ENCODE results near the gene PTGES3L. TPM values are rescaled to one million over a fixed set of nuclear protein-coding genes. Genes with fewer than 3 reads are reported as not detected.

The PTGES3L gene
- total and polyA plus RNA-seq, 2 experiments from 2014 or later, result 2.3 to 2.5 TPM

GRCh38 chr17:42989141-42989540, 9.3 kb upstream of the PTGES3L start:
- DNase-seq (ENCODE audit: low spot score) (no peak), ATAC-seq (no peak)
- 0 out of 2 replicates have a peak, but pooled peaks cover 4% of the 10 kb centered on the region for H3F3A ChIP-seq (replicated peaks; ENCODE audit: low read depth)
- H2AFZ ChIP-seq, result no peak overlapping the region
- Mint-ChIP-seq H3K4me1 (no peaks in the 10 kb centered on the region), H3K4me3 (no peak overlapping the region), H3K9me3 (no peaks in the 10 kb centered on the region; the same call in 2 of the 3 replicates), H3K27me3 (ENCODE audit: insufficient read depth, low read depth, poor library complexity) (no peaks in the 10 kb centered on the region), H3K27ac (no peak overlapping the region), H3K36me3 (ENCODE audit: low read depth) (peaks cover 72% of the 10 kb centered on the region)
- no peak overlapping the region for H3K27ac ChIP-seq (ENCODE audit: low read depth)
- peaks cover 4% of the 10 kb centered on the region; the same call in 1 of the 2 replicates for H3K79me2 ChIP-seq (replicated peaks; ENCODE audit: insufficient read depth)
- H3K27me3 ChIP-seq (ENCODE audit: insufficient read depth), result no peaks in the 10 kb centered on the region
- no peaks in the 10 kb centered on the region for H4K20me1 ChIP-seq (replicated peaks; ENCODE audit: insufficient read depth)
- TF ChIP-seq NANOG (IDR thresholded peaks at IDR 0.05; ENCODE audit: borderline replicate concordance) (no peak), STAT1 (IDR thresholded peaks at IDR 0.05; ENCODE audit: unreplicated experiment) (no peak), ETS1 (IDR thresholded peaks at IDR 0.05) (no peak), REST (IDR thresholded peaks at IDR 0.05; ENCODE audit: unreplicated experiment) (no peak), EZH2 (IDR thresholded peaks at IDR 0.05; ENCODE audit: low read depth, unreplicated experiment) (no peak)
- no peak overlapping the region for H3K4me3 ChIP-seq
- H3K36me3 ChIP-seq (ENCODE audit: insufficient read depth), result peaks cover 30% of the 10 kb centered on the region
- H3K4me1 ChIP-seq (ENCODE audit: insufficient read depth), result no peaks in the 10 kb centered on the region
- H3K4me2 ChIP-seq, result no peak overlapping the region
- H3K9me2 ChIP-seq (ENCODE audit: insufficient read depth), result no peaks in the 10 kb centered on the region

- peaks cover 10% of the 10 kb centered on the region for H3K4me1 Mint-ChIP-seq
- Histone ChIP-seq H3K4me2 (no peak overlapping the region), H3K27me3 (ENCODE audit: insufficient read depth) (no peaks in the 10 kb centered on the region), H2AFZ (no peak overlapping the region), H3K4me3 (no peak overlapping the region), H4K20me1 (replicated peaks; ENCODE audit: insufficient read depth) (0 out of 2 replicates have a peak, but pooled peaks cover 4% of the 10 kb centered on the region), H3F3A (replicated peaks; ENCODE audit: low read depth) (peaks cover 4% of the 10 kb centered on the region; the same call in 1 of the 2 replicates), H3K9me2 (ENCODE audit: insufficient read depth) (no peaks in the 10 kb centered on the region), H3K36me3 (ENCODE audit: insufficient read depth) (peaks cover 23% of the 10 kb centered on the region), H3K4me1 (ENCODE audit: insufficient read depth) (peaks cover 6% of the 10 kb centered on the region; the same call in 1 of the 2 replicates), H3K27ac (ENCODE audit: low read depth) (no peak overlapping the region), H3K79me2 (replicated peaks; ENCODE audit: insufficient read depth) (peaks cover 33% of the 10 kb centered on the region)
- no peak for DNase-seq (ENCODE audit: low spot score)
- peaks cover 12% of the 10 kb centered on the region for H3K27me3 Mint-ChIP-seq (ENCODE audit: insufficient read depth, low read depth, poor library complexity)
- H3K27ac Mint-ChIP-seq, result no peak overlapping the region
- H3K9me3 Mint-ChIP-seq, result no peaks in the 10 kb centered on the region; the same call in 2 of the 3 replicates
- H3K4me3 Mint-ChIP-seq, result no peak overlapping the region
- ATAC-seq, result no peak
- H3K36me3 Mint-ChIP-seq (ENCODE audit: low read depth), result peaks cover 47% of the 10 kb centered on the region
- TF ChIP-seq CTCF (conservative IDR thresholded peaks at IDR 0.05; ENCODE audit: low read depth in 2 of 2) (no peak), NANOG (IDR thresholded peaks at IDR 0.05; ENCODE audit: borderline replicate concordance) (no peak), POLR2AphosphoS5 (IDR thresholded peaks at IDR 0.05; ENCODE audit: low read depth) (no peak), CREB1 (CRISPR knock-in tag; IDR thresholded peaks at IDR 0.05; ENCODE audit: low read depth) (no peak), ZNF462 (CRISPR knock-in tag; IDR thresholded peaks at IDR 0.05) (no peak)
These were observed 5.3 kb upstream of the PTGES3L start for GRCh38 chr17:42985225-42985624.
